Measurements from ENCODE around the gene YPEL4.

- TF ChIP-seq POLR2A (IDR thresholded peaks at IDR 0.05): no peak
- no peak for TF ChIP-seq CTCF (IDR thresholded peaks at IDR 0.05)
- no peak for TF ChIP-seq POLR2AphosphoS5 (IDR thresholded peaks at IDR 0.05)
- no peak for TF ChIP-seq EP300 (IDR thresholded peaks at IDR 0.05)
These were observed 3.5 kb upstream of the YPEL4 start for GRCh38 chr11:57653163-57653562.

Data from upper lobe of left lung (tissue), 4 donors.